Hepatocyte (in vitro differentiated cells): Measurements from ENCODE around the gene HK2.
"Not testable (repeated sequence)": the region's sequence is repeated elsewhere in the genome, so short reads cannot be mapped to it uniquely, and the experiment has no call there.

Source experiments
- CTCF ChIP-seq: fragments of 200-600 bp; sonication (generic); IDR thresholded peaks from 2 replicates; pipeline ENCODE4 v1.5.1; 2016; ENCODE audit warnings: antibody characterized with exemption, mild to moderate bottlenecking; ENCODE audit not compliant: poor library complexity
- EZH2 ChIP-seq: fragments of 200-600 bp; sonication (generic); IDR thresholded peaks from 2 replicates; pipeline ENCODE4 v1.6.1; 2016; ENCODE audit warnings: antibody characterized with exemption, mild to moderate bottlenecking, borderline replicate concordance
- EZH2phosphoT487 ChIP-seq: fragments of 200-600 bp; sonication (generic); IDR thresholded peaks from one replicate; pipeline ENCODE4 v1.6.1; 2018; ENCODE audit warnings: antibody characterized with exemption, mild to moderate bottlenecking, low read depth, moderate library complexity; ENCODE audit not compliant: unreplicated experiment, severe bottlenecking

DNA sequence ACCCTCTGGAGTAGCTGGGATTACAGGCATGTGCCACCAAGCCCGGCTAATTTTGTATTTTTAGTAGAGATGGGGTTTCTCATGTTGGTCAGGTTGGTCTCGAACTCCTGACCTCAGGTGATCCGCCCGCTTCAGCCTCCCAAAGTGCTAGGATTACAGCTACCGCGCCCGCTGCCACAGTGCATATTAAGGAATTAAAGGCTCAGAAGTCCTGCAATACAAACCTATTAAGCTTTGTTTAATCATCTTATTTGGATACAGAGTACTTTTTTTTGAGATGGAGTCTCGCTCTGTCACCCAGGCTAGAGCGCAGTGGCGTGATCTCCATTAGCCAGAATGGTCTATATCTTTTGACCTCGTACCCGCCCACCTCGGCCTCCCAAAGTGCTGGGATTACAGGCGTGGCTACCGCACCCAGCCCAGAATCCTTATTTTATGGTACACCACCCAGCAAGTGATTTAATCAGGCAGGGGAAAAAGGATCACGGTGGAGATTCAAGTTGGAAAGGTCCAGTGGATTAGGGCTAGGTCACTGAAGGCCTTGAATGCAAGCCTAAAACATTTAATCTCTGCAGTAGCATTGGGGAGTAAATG lies 21.3 kb downstream of the HK2 start:
- TF ChIP-seq CTCF, EZH2, EZH2phosphoT487: not testable (repeated sequence)
